Body of pancreas (tissue), 4 donors: Measurements from ENCODE around the gene MATR3. TPM values are rescaled to one million over a fixed set of nuclear protein-coding genes. Genes with fewer than 3 reads are reported as not detected.

ENCODE experiments used
- ATAC-seq: fragments of 150-250 bp; one replicate; pipeline ENCODE4 v1.9.1; 2016
- DNase-seq, 4 donors: peaks; one replicate each; pipeline ENCODE4 v3.0.0-alpha.2; 2019
- H3K27ac ChIP-seq, 4 donors: fragments of 200-600 bp; sonication (generic); 1 replicate in 3 of 4; 2 replicates in 1 of 4; pipeline versions ENCODE4 v1.5.1 to v1.6.1; 2016 to 2019; ENCODE audit warnings: mild to moderate bottlenecking in 1 of 4, mixed read lengths in 1 of 4, moderate library complexity in 1 of 4
- H3K27me3 ChIP-seq, 2 donors: fragments of 200-600 bp; sonication (generic); one replicate each; pipeline ENCODE4 v1.6.0; 2016; ENCODE audit warnings: mild to moderate bottlenecking in 1 of 2
- H3K36me3 ChIP-seq, 2 donors: fragments of 200-600 bp; sonication (generic); replicated peaks in 1 of 2; 2 replicates each; pipeline ENCODE4 v1.5.1; 2016; ENCODE audit warnings: low read depth in 2 of 2; ENCODE audit not compliant: insufficient read depth in 1 of 2
- H3K4me1 ChIP-seq: fragments of 200-600 bp; sonication (generic); one replicate; pipeline ENCODE4 v1.6.0; 2016
- H3K4me3 ChIP-seq, 2 donors: fragments of 200-600 bp; sonication (generic); 1 replicate in 1 of 2; 2 replicates in 1 of 2; pipeline ENCODE4 v1.5.1; 2016 to 2019
- H3K9me3 ChIP-seq, 3 donors: fragments of 200-600 bp; sonication (generic); 1 replicate in 2 of 3; 2 replicates in 1 of 3; pipeline ENCODE4 v1.5.1; 2016
- CTCF ChIP-seq, 7 experiments: fragments of 450-650 bp in 4 of 7; fragments of 200-600 bp in 3 of 7; sonication (generic) in 3 of 7; IDR thresholded peaks; one replicate each; pipeline ENCODE4 v1.5.1; 2016 to 2019; ENCODE audit warnings: antibody characterized with exemption in 7 of 7
- POLR2A ChIP-seq, 3 donors: fragments of 450-650 bp; IDR thresholded peaks; one replicate each; pipeline ENCODE4 v1.6.1; 2016; ENCODE audit warnings: antibody characterized with exemption in 3 of 3, mild to moderate bottlenecking in 2 of 3
- WGBS, 2 donors: methylation state at CpG; one replicate each; pipeline ENCODE4 v1.1.5; 2017; 5-methylcytosine and 5-hydroxymethylcytosine counted together
- intact Hi-C: fragments of 100-400 bp; cut with DNase I; formaldehyde crosslinking; loops from one replicate; pipeline ENCODE4 v1.15.1; 2023
- total RNA-seq, 2 donors: library from RNA; depleted of rRNA; stranded (reverse); fragments of >200 nt; gene quantifications; one replicate each; pipeline ENCODE4 v1.1.0, GENCODE V29; 2016

MATR3 gene
- total RNA-seq, 2 donors from 2014 or later = 99.2 to 160 TPM

GRCh38 chr5:139271201-139272027, 22.1 kb upstream of the MATR3 start:
- H3K9me3 ChIP-seq = no peaks in the 10 kb centered on the region
- no peak overlapping the region for H3K27ac ChIP-seq
- no peaks in the 10 kb centered on the region for H3K27me3 ChIP-seq
- intact Hi-C loops = no loop called here
- peak; percentile 24 for ATAC-seq
- no peak overlapping the region for H3K4me3 ChIP-seq
- DNase-seq = peak in 3 of 4 donors; percentile 29 to 38 (median 36)
- H3K36me3 ChIP-seq = no peaks in the 10 kb centered on the region
- WGBS, 2 donors = 22% methylated on average over 4 of the region's 4 CpGs
- H3K4me1 ChIP-seq = peaks cover 45% of the 10 kb centered on the region
- TF ChIP-seq POLR2A (IDR thresholded peaks at IDR 0.05) (no peak), CTCF (IDR thresholded peaks at IDR 0.05) (no peak)

GRCh38 chr5:139272471-139273321, 20.8 kb upstream of the MATR3 start:
- DNase-seq (peak in 2 of 4 donors; percentile 28 to 29), ATAC-seq (no peak)
- H3K27me3 ChIP-seq = no peaks in the 10 kb centered on the region
- H3K4me1 ChIP-seq = peaks cover 54% of the 10 kb centered on the region
- H3K4me3 ChIP-seq = no peak overlapping the region
- intact Hi-C loops = no loop called here
- TF ChIP-seq CTCF (IDR thresholded peaks at IDR 0.05) (no peak), POLR2A (IDR thresholded peaks at IDR 0.05) (no peak)
- H3K36me3 ChIP-seq = no peaks in the 10 kb centered on the region
- no peaks in the 10 kb centered on the region for H3K9me3 ChIP-seq
- H3K27ac ChIP-seq = peak overlapping the region in 3 of 4 donors; percentile 67 to 72 (median 70)
- whole genome bisulfite sequencing, 2 donors = 65 to 77% methylated on average over 6 of the region's 6 CpGs

- 0 to 3% methylated on average over 3 of the region's 3 CpGs for WGBS, 2 donors
- TF ChIP-seq CTCF (IDR thresholded peaks at IDR 0.05) = no peak
- no peak for TF ChIP-seq POLR2A (IDR thresholded peaks at IDR 0.05)
- no peaks in the 10 kb centered on the region for H3K9me3 ChIP-seq
- intact Hi-C loops = no loop called here
- H3K27me3 ChIP-seq = no peaks in the 10 kb centered on the region
- H3K4me1 ChIP-seq = peaks cover 54% of the 10 kb centered on the region
- peak overlapping the region; percentile 17 to 72 (median 68) for H3K27ac ChIP-seq
- H3K36me3 ChIP-seq = no peaks in the 10 kb centered on the region
- peak; percentile 28 for ATAC-seq
- peak overlapping the region; percentile 6 to 23 for H3K4me3 ChIP-seq
- no peak for DNase-seq
Observed at GRCh38 chr5:139273322-139273571, 20.3 kb upstream of the MATR3 start.

GRCh38 chr5:139273572-139274289, 19.8 kb upstream of the MATR3 start:
- DNase-seq = peak; percentile 91 to 93 (median 93)
- TF ChIP-seq CTCF (IDR thresholded peaks at IDR 0.05) (peak; percentile 14 to 52 (median 44)), POLR2A (IDR thresholded peaks at IDR 0.05) (peak in 2 of 3 donors; percentile 51 to 54)
- peaks cover 54% of the 10 kb centered on the region for H3K4me1 ChIP-seq
- peak overlapping the region; percentile 17 to 72 (median 68) for H3K27ac ChIP-seq
- ATAC-seq = peak; percentile 98
- no peaks in the 10 kb centered on the region for H3K9me3 ChIP-seq
- no peaks in the 10 kb centered on the region for H3K36me3 ChIP-seq
- H3K4me3 ChIP-seq = peak overlapping the region; percentile 6 to 23
- H3K27me3 ChIP-seq = no peaks in the 10 kb centered on the region
- WGBS, 2 donors = 0% methylated on average over 23 to 47 of the region's 47 CpGs
- intact Hi-C loops = no loop called here
